Inflammatory macrophage (primary cell): Measurements from ENCODE around the gene COQ8B.
"Not testable (repeated sequence)": the region's sequence is repeated elsewhere in the genome, so short reads cannot be mapped to it uniquely, and the experiment has no call there.

Source experiments
- DNase-seq, 2 donors: peaks; one replicate each; pipeline ENCODE4 v3.0.0-alpha.2; 2020 to 2022

The COQ8B gene

DNA sequence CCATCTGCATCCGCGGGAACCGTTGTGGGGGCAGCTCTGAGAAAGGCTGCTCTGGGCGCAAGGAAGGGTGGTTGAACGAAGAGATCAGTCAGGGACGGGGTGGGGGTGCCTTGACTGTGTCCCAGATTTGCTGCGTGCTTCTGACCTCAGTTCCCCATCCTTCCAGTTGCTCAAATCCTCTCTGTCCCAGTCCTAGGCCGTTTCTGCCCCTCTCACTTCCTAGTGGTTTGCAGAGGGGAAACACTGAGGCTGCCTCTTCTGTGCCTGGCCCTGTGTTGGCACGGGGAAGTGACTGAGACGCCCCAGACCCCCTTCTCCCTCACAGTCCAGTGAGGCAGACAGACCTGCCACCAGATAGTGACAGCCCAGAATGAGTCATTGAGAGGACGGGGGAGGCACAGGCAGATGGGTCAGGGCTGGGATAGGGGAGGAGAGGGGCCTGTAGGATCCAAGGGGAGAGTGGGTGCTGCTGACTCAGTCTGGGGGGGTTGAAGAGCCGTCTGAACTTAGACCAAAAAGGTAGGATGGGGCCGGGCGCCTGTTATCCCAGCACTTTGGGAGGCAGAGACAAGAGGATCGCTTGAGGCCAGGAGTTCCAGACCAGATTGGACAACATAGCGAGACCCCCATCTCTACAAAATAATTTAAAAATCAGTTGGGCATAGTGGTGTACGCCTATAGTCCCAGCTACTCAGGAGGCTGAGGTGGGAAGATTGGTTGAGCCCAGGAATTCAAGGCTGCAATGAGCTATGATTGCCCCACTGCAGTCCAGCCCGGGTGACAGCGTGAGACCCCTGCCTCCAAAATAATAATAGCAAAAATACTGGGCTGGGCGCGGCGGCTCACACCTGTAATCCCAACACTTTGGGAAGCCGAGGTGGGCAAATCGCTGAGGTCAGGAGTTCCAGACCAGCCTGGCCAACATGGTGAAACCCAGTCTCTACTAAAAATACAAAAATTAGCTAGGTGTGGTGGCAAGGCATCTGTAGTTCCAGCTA, 52.7 kb downstream of the COQ8B start:
- peak in 1 of 2 donors; percentile 54 for DNase-seq

DNA sequence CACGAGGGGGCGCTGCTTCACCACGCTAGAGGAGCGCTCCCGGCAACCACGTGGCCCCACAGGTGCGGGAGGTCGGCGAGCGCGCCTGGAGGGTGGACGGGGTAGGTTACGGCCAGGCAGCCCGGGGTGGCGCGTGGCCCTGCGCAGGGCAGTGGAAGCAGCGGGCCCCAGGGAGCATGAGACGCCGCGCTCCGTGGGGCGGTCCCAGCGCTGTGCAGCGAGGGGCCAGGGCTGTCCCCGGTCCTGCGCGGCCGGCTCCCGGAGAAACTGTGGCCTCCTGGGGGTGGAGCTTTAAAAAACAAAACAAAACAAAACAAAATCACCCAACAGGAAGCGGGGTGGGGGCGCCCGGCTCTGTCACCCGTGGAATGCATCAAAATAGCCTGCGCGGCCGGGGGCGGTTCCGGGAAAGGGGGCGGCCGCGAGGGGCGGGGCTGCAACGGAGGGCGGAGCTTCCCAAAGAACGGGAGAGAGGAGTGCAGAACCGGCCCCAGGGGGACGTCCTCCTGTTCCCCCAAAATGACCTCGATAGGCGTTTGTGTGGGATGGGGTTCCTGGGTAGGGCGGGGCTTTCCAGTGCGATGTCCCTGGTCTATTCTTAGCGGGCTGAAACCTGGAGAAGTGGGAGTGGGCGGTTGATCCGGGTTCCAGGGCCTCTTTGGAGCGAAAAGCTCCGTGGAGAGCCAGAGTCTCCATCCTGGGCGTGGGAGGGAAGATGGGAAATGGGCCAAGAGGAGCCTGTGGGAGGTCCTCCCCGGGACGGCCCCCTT, 53.6 kb downstream of the COQ8B start:
- DNase-seq, result peak; percentile 85 to 93

DNA sequence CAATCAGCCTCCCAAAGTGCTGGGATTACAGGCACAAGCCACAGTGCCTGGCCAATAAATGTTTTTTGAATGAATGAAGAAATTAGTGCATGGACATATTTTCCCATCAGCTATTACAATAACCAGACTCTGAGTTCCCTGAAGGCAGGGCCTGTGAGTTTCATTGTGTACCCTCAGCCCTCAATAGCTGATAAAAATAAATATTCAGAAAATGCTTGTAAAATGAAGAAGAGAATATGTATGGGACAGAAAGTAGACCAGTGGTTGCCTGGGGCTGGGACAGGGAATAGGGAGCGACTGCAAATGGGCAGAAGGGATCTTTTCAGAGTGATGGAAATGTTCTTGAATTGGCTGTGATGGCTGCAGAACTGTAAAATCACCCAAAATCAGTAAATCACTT, 55.1 kb downstream of the COQ8B start:
- no peak for DNase-seq

DNA sequence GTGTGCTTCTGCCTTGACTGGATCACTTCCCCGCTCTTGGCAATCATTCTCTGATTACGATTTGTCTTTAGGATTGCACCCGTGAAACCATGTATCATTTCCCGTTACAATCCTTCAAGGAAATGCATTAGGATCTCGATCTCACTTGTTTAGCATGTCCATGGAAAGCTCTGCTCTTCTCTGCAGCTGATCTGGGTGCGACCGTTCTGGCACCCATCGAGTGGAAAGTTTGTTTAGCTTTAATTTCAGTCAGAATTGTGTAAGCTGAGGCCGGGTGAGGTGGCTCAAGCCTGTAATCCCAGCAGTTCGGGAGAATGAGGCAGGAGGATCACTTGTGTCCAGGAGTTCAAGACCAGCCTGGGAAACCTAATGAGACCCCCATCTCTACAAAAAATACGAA, 57.1 kb downstream of the COQ8B start:
- no peak for DNase-seq

DNA sequence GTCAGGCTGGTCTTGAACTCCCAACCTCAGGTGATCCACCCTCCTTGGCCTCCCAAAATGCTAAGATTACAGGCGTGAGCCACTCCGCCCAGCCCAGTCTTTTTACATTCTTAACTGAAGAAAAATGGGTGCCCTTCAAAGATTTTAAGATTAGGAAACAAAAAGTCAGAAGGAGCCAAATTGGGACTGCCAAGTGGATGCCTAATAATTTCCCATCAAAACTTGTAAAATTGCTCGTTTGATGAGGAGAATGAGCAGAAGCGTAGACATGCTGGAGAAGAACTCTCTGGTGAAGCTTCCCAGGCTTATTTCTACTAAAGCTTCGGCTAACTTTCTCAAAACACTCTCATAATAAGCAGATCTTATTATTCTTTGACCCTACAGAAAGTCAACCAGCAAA, 57.6 kb downstream of the COQ8B start:
- DNase-seq, result no peak

DNA sequence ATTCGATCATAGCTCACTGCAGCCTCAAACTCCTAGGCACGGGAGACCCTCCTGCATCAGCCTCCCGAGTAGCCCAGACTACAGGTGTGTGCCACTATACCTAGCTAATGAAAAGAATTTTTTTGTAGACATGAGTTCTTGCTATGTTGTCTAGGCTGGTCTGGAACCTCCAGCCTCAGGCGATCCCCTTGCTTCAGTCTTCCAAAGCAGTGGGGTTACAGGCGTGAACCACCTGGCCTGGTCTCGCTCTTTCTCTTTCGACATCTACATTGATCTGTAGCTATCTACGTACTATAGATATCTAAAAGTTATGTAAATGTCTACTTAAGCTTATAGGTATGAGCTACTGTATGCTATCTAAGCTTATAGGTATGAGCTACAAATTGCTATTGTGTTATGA, 58.7 kb downstream of the COQ8B start:
- DNase-seq, result no peak

DNA sequence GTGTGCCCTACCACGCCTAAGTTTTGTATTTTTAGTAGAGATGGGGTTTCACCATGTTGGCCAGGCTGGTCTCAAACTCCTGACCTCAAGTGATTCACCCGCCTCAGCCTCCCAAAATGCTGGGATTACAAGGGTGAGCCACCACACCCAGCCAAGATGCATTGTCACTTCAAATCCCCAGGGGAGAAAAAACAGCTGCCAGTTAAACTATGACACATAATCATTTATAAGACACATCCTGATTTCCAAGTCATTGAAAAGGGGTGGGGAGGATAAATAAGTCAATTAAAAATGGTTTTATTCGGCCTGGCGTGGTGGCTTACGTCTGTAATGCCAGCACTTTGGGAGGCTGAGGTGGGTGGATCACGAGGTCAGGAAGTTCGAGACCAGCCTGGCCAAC, 61.0 kb downstream of the COQ8B start:
- DNase-seq, result not testable (repeated sequence)

DNA sequence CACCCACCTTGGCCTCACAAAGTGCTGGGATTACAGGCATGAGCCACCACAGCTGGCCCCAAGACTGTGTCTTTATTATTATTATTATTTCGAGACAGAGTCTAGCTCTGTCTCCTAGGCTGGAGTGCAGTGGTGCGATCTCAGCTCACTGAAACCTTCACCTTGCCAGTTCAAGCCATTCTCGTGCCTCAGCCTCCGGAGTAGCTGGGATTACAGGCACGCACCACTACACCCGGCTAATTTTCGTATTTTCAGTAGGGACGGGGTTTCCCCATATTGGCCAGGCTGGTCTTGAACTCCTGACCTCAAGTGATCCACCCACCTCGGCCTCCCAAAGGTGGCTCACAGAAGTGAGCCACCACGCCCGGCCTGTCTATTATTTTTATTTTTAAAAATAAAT, 64.4 kb downstream of the COQ8B start:
- not testable (repeated sequence) for DNase-seq

DNA sequence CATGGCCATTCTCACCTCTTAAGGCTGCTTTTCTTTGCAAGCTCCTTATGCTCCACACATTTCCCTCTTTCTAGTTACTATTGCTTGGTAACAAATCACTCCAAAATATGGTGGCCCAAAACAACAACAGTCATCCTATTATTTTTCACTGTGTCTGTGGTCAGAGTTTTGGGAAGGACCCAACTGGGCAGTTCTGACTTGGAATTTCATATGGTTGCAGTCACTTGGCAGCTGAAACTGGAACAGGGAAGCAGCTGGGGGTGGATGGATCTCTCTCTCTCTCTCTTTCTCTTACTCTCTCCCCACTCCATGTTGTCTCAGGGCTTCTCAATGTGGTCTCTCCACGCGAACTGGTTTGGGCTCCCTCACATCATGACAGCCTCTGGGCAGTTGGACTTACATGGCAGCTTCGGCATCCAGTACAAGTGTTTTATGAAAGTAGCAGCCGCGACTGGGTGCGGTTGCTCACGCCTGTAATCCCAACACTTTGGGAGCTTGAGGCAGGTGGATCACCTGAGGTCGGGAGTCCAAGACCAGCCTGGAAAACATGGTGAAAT, 65.9 kb downstream of the COQ8B start:
- no peak for DNase-seq

DNA sequence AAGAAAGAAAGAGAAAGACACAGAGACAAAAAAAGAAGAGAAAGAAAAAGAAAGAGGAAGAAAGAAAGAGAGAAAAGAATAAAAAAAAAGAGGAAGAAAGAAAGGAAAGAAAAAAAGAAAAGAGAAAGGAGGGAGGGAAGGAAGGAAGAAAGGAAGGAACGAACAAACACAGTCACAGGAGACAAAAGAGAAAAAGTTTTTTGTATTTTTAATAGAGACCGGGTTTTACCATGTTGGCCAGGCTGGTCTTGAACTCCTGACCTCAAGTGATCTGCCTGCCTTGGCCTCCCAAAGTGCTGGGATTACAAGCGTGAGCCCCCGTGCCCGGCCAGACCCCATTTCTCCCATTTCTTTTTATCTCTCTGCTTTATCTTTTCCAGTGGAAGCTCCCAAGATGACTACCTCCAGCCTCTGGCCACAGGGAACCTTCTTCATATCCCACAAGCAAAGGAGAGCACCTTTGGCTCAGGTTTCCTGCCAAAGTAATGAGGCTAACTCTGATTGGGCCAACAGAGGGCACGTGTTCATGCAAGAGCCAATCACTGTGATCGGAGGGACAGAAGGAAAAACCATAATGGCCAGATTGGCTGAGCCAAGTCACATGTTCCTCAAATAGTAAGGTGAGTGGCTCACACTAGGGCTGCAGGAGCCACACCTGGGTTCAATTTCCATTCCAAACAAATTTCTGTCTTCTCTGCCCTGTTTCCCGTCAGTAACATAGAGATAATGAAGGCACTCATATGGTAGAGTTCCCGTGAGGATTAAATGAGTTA, 66.6 kb downstream of the COQ8B start:
- not testable (repeated sequence) for DNase-seq

DNA sequence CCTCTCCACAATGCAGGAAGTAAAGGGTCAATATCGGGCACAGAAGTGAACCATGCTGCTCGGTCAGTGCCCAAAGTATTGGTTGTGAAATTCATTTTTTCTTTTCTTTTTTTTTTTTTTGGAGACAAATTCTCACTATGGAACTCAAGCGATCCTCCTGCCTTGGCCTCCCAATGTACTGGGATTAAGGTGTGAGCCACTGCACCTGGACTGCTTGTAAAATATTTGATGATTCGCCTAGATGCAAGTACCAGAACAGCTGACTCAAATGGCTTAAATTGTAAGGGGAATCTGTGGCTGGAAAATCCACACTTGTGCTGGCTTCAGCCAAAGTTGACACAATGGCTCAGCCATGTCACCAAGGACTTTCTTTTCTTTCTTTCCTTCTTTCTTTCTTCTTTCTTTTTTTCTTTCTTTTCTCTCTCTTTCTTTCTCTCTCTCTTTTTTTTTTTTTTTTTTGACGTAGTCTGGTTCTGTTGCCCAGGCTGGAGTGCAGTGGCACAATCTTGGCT, 69.9 kb downstream of the COQ8B start:
- no peak for DNase-seq

DNA sequence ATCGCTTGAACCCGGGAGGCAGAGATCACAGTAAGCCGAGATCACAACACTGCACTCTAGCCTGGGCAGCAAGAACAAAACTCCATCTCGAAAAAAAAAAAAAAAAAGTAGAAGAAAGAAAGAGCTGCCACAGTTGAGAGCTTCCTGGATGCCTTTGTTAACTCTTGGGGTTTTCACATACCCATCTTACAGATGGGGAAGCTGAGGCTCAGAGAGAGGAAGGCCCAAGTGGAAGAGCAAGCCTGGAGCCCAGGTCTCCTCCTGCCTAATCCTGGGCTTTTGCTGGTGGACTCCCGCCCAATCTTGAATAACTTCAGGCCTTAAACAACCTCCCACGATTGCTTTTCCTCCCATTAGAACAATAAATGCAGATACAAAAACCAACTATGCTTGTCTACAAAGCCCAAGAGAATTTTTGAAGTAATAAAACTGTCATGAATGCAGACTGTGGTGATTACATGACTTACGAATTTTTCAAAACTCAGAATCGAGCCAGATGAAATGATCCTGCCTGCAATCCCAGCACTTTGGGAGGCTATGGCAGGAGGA, 73.9 kb downstream of the COQ8B start:
- no peak for DNase-seq

DNA sequence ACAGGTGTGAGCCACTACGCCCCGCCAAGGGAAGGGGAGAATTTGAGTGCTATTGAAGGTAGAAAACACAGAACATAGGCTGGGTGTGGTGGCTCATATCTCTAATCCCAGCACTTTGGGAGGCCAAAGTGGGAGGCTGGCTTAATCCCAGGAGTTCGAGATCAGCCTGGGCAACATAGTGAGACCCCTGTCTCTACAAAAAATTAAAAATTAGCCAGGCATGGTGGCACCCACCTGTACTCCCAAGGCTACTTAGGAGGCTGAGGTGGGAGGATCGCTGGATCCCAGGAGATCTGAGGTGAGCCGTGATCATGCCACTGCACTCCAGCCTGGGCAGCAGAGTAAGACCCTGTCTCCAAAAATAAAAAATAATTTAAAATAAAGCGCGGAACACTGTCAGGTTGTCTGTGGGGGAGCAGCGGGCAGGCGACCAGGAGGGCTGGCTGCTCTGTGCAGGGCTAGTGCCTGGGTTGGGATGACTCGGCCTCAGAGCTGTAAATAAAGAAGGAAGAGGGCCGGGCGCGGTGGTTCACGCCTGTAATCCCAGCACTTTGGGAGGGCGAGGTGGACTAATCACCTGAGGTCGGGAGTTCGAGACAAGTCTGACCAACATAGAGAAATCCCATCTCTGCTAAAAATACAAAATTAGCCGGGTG, 74.5 kb downstream of the COQ8B start:
- no peak for DNase-seq
